AG04450 (cell line): ENCODE results near the gene FCHSD1. TPM values are rescaled to one million over a fixed set of nuclear protein-coding genes. Genes with fewer than 3 reads are reported as not detected.

ENCODE experiments used
- CTCF ChIA-PET: fragments of 300-600, 350-600 bp; formaldehyde crosslinking; extraction: SDS; loops from one replicate; lab custom pipeline; 2022; ENCODE audit warnings: antibody characterized with exemption, inconsistent platforms; lab: Charles Lee
- POLR2A ChIA-PET: fragments of 350-600 bp; formaldehyde crosslinking; extraction: SDS; loops from one replicate; lab custom pipeline; 2021; ENCODE audit warnings: antibody characterized with exemption, inconsistent platforms; lab: Yijun Ruan, JAX
- DNase-seq: peaks from one replicate; pipeline ENCODE4 v3.0.0-alpha.2; 2011; ENCODE audit warnings: low read depth, low spot score
- H3K27ac ChIP-seq: one replicate; pipeline ENCODE4 v1.5.1; 2012; ENCODE audit warnings: low read depth, low read length, control low read depth
- H3K27me3 ChIP-seq: one replicate; pipeline ENCODE4 v1.6.0; 2012; ENCODE audit warnings: low read length; ENCODE audit not compliant: control insufficient read depth, insufficient read depth
- H3K4me3 ChIP-seq: 2 replicates; pipeline ENCODE4 v1.5.1; 2011; ENCODE audit warnings: mild to moderate bottlenecking, low read depth, low read length, control low read depth
- H3K9me3 ChIP-seq: 2 replicates; pipeline ENCODE4 v1.5.1; 2012; ENCODE audit warnings: low read length; ENCODE audit not compliant: control insufficient read depth, insufficient read depth
- polyA plus RNA-seq: library from polyadenylated mRNA; depleted of rRNA; stranded (reverse); fragments of >200 nt; gene quantifications from 2 replicates; pipeline ENCODE4 v1.2.3, GENCODE V29; 2011
- TF ChIP-seq, protein P1 (sequence below): IDR thresholded peaks from 2 replicates; pipeline ENCODE4 v1.5.1; 2011; ENCODE audit warnings: low read depth, low read length, control low read depth, inconsistent platforms

Gene FCHSD1
- polyA plus RNA-seq, 1 experiment, result 28.1 TPM

DNA sequence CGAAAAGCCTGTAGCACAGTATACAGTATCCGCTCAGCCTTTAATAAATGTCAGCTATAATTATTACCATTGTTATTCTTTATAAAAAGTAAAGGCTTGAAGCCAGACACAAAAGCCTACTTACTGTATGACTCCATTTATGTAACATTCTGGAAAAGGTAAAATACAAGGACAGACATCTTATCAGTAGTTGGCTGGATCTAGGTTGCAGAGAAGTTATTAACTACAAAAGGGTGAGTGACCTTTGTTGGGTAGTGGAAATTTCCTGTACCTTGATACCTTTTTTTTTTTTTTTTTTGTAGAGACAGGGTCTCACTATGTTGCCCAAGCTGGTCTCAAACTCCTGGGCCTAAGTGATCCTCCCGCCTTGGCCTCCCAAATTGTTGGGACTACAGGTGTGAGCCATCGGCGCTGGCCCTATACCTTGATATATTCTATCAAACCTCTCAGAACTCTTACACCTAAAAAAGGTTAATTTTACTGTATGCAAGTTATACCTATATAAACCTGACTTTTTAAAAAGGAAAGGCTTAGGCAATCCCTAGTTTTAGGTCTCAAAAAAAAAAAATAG, 20.6 kb downstream of the FCHSD1 start:
- no peaks in the 10 kb centered on the region for H3K9me3 ChIP-seq
- TF ChIP-seq, protein P1, sequence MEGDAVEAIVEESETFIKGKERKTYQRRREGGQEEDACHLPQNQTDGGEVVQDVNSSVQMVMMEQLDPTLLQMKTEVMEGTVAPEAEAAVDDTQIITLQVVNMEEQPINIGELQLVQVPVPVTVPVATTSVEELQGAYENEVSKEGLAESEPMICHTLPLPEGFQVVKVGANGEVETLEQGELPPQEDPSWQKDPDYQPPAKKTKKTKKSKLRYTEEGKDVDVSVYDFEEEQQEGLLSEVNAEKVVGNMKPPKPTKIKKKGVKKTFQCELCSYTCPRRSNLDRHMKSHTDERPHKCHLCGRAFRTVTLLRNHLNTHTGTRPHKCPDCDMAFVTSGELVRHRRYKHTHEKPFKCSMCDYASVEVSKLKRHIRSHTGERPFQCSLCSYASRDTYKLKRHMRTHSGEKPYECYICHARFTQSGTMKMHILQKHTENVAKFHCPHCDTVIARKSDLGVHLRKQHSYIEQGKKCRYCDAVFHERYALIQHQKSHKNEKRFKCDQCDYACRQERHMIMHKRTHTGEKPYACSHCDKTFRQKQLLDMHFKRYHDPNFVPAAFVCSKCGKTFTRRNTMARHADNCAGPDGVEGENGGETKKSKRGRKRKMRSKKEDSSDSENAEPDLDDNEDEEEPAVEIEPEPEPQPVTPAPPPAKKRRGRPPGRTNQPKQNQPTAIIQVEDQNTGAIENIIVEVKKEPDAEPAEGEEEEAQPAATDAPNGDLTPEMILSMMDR, result no peak
- DNase-seq, result no peak
- no peak overlapping the region for H3K4me3 ChIP-seq
- CTCF ChIA-PET, result interaction anchor here (0.7 to 11.5 kb wide), 5 partner anchors 11 to 64 kb away, joined by 3 to 175 read pairs (median 5); partner anchors contain the start of genes DIAPH1 and FCHSD1
- POLR2A ChIA-PET, result no interaction called here
- no peak overlapping the region for H3K27ac ChIP-seq
- H3K27me3 ChIP-seq, result no peaks in the 10 kb centered on the region

DNA sequence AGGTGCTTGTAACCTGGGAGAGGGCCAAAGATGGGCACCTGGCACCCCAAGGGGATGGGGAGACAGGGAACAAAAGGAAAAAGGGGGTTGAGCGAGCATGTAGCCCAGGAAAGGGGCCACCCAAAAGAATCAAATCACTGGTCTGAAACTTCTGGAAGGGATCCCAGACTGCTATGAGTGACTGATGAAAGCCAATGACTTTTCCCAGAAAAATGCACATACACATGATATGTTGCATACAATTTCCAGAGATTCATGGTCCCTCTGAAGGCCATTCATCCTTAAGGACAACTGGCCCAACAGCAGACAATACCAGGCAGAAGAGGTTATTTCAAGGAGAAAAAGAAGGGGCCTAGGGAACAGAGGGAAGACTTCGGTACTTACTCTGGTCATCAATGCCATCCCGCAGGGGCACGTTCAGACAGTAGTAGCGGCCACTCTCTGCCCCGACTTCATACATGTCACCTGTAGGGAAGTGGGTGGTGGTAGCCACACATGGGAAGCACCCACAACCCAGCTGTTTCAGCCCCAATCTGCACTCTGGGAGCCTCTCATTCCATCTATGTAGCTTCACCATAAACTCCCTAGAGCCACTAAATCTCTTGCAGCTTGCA, 22.9 kb downstream of the FCHSD1 start:
- Histone ChIP-seq H3K4me3 (no peak overlapping the region), H3K27ac (no peak overlapping the region), H3K9me3 (no peaks in the 10 kb centered on the region), H3K27me3 (no peaks in the 10 kb centered on the region)
- ChIA-PET CTCF (interaction anchor here (1.2 to 11.5 kb wide), 2 partner anchors 8 to 9 kb away, joined by 8 to 175 read pairs; partner anchors contain the start of gene DIAPH1), POLR2A (no interaction called here)
- no peak for DNase-seq
- TF ChIP-seq, protein P1, result no peak

DNA sequence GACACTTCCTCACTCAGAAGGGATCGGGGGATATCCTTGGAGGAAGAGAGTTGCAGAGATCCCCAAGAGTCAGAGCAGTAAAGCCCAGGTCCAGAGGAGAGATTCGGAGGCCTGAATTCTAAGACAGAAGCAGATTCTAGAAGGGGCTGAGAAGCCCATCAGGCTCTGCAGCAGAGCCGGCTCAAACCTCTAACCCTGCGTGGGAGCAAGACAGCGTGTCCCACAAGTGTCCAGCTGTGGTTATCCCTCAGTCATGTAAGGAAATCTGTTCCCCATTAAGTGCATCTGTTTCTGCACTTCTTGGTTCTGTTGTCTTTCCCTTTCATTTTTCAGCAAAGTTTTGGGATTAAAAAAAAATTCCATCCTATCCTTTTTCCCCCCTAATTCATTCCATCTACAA, 27.6 kb downstream of the FCHSD1 start:
- no peaks in the 10 kb centered on the region; the same call in 1 of the 2 replicates for H3K9me3 ChIP-seq
- H3K27ac ChIP-seq, result no peak overlapping the region
- DNase-seq, result no peak
- TF ChIP-seq, protein P1, result no peak
- H3K27me3 ChIP-seq, result no peaks in the 10 kb centered on the region
- POLR2A ChIA-PET, result interaction anchor here (0.6 kb wide), 1 partner anchor 31 kb away, joined by 3 read pairs; no protein-coding TSS in a partner anchor
- no peak overlapping the region for H3K4me3 ChIP-seq
- CTCF ChIA-PET, result interaction anchor here (0.7 to 19.3 kb wide), 2 partner anchors 32 to 34 kb away, joined by 3 to 465 read pairs; no protein-coding TSS in a partner anchor

DNA sequence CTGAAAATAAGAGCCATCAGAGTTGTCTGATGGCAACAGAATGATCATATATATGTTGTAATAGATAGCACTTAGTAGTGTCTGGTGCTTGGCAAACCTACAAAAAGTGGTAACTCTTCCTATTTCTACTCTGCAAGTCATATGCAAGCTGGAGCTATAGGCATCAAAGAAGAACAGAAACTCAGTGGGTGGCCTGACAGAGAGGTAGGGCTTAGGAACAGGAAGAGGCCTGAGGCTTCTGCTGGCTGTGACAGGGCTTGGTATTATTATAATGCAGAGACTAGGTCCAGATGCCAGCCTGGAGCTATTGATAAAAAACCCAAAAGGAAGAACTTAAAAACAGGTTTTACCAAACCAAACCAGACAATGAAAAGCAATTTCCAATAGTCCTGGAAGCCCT, 28.0 kb downstream of the FCHSD1 start:
- no peak for DNase-seq
- Histone ChIP-seq H3K9me3 (no peaks in the 10 kb centered on the region; the same call in 1 of the 2 replicates), H3K27me3 (no peaks in the 10 kb centered on the region), H3K27ac (no peak overlapping the region), H3K4me3 (no peak overlapping the region)
- TF ChIP-seq, protein P1, result no peak
- ChIA-PET POLR2A (interaction anchor here (0.6 kb wide), 1 partner anchor 31 kb away, joined by 3 read pairs; no protein-coding TSS in a partner anchor), CTCF (interaction anchor here (19.3 kb wide), 1 partner anchor 31 kb away, joined by 465 read pairs; no protein-coding TSS in a partner anchor)
